Medulla oblongata (tissue), 1 donor: Measurements from ENCODE around the gene SPP2.

ENCODE experiments used
- DNase-seq: peaks from one replicate; pipeline ENCODE4 v3.0.0-alpha.2; 2015; ENCODE audit errors: extremely low spot score

The SPP2 gene, protein sequence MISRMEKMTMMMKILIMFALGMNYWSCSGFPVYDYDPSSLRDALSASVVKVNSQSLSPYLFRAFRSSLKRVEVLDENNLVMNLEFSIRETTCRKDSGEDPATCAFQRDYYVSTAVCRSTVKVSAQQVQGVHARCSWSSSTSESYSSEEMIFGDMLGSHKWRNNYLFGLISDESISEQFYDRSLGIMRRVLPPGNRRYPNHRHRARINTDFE

DNA sequence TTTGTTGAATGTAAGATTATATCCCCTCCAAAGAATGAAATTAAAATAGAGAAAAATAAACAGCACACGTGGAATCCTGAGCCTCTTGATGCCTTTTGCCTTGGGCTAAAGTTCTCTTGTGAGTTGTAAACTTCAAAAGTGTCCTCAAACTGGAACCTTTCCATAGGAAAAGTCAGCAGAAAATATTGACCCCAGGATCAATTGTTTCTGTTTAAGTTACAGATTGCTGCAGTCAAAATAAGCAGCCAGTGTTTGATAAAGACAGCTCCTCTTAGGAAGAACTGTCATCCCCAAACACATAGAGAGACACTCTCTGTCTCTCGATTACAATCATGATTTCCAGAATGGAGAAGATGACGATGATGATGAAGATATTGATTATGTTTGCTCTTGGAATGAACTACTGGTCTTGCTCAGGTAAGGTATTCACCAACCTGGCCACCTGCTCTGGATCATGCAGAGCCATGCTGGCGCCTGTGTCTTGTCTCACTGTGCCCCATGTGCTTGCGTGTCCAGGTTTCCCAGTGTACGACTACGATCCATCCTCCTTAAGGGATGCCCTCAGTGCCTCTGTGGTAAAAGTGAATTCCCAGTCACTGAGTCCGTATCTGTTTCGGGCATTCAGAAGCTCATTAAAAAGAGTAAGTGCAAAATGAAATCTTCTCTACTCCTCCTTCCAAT, at the start of gene SPP2:
TSS of gene SPP2 (plus strand) at position 248 of the 681 bp plus-strand sequence. CDS start at position 333, 85 bp downstream.
- DNase-seq = no peak

DNA sequence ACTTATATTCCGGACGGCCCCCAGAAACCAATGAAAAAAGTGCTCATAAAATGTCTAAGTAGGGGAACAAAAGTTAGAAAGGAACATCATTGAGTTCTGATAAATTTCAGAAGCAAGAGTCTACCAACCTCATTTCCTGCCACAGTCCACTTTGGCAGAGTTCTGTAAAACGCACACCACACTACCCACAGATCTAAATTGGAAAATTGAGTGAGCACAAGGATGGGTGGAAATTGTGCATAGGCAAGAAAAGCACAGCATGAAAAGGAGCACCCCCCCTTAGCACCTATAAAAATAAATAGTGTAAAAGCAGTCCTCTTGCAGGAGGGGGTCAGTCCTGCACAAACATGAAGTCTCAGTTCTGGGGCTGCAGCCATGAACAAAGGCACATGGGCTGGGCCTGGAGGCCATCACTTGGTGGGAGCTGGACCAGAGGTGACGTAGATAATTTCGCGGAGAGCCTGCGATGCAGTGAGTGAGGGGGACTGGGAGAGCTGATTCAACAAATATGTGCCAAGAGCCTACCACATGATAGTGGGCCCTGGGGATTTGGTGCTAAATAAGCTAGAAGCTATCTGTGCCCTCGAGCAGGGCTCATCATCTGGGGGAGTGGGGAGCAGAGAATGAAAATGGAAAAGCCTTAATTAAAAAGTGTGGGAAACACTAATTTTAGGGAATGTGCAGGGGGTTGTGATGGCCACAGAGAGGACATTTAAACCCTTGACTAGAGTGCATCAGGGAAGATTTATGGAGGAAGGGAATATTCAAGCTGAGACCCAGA, 48.9 kb upstream of the SPP2 start:
- no peak for DNase-seq

DNA sequence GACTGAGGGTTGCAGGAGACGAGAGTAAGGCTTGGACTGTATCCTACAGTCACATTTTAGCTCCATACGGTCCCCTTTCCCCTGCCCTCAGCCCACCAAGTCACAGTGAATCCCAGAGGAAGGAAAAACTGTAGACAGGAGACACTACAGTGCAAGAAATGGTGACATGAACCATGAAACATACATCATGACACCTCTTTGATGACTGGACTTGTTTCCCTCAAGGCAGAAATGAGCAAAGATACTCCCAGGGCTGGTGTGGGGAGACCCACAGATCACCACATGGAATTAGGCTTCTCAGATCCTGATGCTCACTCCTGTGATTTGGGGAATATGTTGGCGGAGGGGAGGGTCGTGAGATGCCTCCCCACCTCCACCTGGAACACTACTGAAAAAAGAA, 48.2 kb upstream of the SPP2 start:
- DNase-seq = no peak

DNA sequence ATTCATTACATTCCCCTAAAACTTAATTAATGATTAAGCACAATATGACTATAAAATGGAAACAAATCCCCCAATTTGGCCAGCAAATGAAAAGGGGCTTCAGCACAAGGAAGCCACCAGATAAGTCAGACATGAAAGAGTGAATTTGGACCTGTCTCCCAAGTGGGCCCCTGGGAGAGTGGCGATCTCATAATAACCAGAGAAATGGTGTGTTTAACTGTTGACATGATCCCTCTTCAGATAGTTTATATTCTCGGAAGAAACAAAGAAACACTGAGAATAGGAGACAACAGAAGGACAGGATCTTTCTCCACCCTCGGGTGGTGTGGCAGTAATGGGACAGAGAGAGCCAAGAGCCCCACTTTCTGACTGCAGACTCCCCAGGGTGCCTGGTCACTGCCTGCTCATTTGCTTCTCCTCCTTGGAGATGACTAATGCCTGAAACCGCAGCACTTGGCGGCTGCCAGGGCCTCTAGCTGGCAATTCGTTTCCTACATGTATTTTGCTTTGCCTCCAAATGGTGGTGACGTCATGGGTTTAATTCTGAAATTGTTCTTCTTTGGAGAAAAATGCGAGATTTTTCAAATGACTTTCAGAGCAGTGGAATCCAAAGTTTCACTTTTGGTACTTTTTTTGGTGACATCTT, 46.4 kb upstream of the SPP2 start:
- DNase-seq = no peak

DNA sequence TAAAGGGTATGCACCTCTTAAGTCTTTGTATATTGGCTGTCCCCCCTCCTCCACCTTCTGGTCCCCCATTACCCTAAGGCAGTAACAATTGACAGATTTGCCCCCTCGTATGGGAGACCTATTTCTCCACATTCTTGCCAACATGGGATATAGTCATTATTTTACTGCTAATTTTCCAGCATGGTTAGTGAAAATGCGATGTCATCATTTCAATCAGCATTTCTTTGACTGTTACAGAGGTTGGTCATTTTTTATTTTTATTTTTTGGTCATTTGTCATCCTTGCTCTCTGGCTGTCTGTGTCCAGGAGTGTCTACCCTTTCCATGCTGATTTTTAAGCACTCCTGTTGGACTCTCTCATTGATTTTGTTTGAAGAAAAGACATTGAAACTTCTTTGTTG, 45.4 kb upstream of the SPP2 start:
- no peak for DNase-seq

DNA sequence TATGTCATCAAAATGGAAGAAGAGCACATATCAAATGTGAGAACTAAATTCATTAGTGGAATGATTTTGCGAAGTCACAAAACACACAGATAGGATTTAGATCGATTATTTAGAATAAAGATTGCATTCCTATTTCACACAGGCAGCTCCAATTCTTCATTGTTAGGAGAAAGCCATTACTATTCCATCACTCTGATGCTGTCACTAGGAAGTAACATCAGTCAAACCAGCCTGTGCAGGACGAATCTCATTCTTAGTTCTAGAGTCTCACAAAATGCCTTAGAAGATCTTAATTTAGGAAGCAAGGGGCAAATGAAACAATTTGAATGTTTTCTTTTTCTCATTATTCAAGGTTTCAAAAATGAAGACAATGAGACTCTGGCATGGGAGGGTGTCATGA, 44.0 kb upstream of the SPP2 start:
- no peak for DNase-seq

DNA sequence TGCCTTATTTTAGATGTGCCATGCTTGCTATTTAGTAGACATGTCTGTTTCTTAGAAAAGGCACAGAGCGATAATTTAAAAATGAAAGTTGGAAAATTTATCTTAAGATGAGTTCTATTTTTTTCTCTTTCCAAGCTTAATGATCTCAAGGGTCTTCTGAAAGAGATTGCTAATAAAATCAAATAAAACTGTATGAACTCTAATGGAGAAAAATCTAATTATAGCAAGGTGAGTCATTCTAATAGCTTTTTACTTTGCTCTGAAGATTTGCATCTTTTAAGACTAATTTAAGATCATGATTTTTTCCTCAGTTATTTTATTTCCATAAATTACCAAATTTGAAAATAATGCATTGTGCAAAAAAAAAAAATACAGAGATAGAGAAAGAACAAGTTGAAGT, 36.1 kb upstream of the SPP2 start:
- DNase-seq = no peak

DNA sequence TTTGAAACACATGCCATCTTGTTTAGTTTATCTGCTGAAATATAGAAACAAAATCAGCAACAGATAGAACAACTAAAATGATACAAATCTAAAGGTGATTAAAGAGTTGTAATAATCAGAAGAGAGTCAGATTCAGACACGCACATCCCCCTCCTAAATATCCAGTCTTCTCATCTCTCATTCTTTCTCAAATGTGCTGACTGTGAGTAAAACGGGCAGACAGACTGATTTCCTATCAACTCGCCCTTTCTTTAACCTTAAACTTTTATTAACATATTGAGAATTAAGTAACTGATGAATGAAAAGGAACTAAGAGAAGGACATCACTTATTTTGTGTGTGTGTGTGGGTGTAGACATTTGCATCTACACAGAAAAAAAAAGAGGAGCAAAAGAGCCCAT, 34.6 kb upstream of the SPP2 start:
- DNase-seq = no peak

DNA sequence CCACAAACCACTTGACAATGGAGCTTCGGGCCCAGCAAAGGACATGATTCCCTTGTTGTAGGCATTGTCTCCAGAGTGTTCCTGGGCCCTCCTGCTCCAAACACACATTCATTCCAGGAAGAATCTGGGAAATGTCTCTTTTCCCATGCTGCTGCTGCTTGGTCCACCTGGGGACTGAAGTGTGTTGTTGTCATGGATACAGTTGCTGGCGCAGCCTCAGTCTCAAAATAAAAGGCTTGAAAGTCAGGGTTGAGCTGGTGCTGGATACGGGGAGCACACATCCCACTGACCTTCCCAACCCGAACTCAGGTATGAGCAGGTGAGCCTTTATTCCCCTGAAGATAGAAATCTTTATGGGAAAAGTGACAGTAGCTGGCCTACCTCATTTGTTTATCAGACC, 30.6 kb upstream of the SPP2 start:
- no peak for DNase-seq

DNA sequence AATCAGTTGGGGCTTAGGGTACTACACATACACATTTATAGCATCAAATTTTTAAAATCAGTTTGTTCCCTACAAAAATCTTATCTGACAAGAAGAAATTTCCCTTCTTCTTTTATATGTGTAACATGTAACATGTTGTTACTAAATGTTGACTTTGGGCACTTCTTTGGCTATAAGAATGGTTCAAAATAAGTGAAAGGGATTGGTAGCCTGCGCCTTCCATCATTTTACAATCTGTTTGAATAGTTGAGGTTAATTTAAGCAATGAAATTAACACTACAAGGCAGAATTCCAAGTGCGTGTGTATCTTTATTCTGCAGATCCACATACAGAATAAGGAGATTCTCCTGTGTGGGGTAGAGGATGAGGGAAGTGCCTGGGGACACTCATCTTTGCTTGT, 30.2 kb upstream of the SPP2 start:
- no peak for DNase-seq

DNA sequence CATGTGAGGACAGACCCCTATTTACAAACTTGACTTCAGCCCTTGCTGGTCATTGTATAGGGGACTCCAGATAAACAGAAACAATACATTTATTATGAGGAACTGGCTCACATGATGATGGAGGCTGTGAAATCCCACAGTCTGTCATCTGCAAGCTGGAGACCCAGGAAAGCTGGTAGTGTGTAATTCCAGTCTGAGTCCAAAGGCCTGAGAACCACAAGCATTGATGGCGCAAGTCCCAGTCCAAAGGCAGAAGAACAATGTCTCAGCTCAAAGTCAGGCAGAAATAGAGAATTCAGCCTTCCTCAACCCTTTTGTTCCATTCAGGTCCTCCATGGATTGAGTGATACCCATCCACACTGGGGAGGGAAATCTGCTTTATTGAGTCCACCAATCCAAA, 28.1 kb upstream of the SPP2 start:
- DNase-seq = no peak

DNA sequence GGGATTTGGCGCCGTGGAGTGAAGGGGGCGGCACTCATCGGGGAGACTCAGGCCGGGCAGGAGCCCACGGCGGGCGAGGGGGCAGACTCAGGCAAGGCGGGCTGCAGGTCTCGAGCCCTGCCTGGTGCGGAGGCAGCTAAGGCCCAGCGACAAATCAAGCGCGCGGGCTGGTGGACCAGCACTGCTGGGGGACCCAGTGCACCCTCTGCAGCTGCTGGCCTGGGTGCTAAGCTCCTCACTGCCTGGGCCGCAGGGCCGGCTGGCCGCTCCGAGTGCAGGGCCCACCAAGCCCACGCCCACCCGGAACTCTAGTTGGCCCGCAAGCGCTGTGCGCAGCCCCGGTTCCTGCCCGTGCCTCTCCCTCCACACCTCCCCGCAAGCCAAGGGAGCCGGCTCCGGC, 26.2 kb upstream of the SPP2 start:
- no peak for DNase-seq

DNA sequence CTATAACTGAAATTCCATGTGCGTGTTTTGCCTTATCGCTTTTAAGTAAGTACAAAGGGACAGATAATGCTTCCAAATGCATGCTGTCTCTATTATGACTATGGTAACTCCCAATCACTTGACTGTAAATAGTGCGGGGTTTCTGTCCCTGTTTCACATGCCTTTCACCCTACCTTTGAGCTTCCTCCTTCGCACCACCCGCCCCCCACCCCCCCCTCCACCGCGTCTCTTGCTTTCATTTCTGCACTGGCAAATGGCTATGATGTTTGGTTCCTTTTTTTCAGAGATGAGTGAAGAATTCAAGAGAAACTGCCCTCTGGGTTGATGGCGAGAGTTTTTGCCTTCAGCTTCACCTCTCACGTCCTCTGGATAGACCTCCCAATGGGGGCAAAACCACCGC, 25.0 kb upstream of the SPP2 start:
- peak; percentile 9 for DNase-seq

DNA sequence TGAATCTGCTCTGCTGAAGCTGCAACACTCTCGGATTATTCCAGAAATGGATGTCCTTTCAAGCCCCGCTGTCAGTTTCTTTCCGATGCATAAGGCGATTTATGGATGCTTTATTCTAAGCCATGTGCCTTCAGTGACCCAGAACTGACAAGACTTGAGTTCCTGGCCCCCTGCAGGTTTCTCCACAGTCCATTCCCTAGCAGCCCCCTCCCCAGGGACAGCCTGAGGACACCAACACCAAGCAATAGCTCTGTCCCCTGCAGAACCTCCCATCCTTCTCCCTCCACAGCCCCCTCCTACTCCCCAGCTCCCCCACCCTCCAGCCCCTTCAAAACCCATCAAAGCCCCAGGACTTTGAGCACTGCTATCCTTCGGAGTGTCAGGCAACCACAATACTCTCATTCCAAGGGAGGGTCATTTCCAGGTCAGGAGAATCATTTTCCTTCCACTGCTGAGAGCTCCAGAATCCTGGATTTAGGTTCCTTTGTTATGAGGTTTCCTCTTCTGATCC, 24.6 kb upstream of the SPP2 start:
- no peak for DNase-seq

DNA sequence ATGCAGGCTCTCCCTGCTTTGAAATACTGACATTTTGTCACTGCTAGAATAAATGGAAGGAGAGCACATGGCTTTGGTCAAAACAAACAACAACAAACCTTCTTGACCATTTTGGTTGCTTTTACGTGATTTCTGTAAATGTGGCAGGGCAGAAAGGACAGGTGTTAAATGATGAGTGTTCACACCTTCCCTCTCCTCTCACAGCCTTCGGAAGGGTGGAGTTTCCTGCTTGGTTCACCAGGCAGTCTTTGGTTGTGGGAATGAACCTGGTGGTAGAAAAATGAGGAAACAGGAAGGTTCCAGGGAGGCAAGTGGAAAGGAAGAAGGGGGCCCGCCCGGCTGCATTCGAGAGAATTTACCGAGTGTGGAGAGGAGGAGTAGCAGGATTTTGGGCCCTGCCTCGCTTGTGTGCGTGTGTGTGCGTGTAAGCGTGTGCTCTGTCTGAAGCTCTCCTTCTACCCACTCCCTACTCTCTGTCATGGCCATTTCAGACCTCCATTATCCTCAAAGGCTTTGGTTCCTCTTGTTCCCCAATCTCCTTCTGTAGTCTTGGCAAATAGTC, 23.7 kb upstream of the SPP2 start:
- DNase-seq = no peak

DNA sequence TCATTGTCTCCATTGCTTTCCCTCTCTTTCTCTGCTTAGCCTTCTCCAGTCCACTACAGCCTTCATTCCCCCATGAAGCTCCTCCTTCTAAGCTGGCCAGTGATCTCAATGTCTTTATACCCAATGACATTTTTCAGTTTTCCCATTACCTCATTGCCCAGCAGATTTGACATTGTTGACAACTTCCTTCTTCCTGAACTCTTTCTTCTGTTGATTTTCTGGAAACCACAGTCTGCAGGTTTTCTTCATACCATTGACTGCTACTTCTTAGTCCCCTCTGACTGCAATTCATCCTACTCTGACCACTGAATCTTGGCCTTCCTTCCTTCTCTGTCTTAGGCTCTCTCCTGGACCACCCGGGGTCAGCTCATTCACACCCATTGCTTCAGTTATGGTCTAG, 22.9 kb upstream of the SPP2 start:
- no peak for DNase-seq

DNA sequence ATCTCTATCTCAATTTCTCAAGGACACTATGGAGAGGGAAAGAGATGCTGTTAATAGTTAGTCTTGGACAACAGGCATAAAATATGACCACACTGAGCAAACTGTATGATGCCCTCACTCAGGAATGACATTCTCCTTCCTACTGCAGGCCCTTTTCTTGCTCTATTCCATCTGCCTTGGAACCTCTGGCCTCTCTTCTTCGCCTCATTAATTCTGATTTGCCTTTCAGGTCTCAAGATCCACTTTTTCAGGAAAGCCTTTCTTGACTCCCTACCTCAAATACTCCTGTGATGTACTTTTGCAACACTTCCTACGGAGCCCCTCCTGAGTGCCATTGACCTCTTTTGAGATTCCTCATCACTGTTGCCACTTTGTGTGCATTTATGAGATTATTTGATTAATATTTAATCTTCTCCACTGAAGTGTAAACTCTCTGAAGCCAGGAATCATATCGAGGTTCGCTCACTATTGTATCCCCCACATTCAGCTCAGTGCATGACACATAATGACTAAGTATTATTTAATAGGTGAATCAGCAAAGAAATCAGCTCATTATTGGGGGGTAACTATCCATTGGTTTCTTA, 21.3 kb upstream of the SPP2 start:
- no peak for DNase-seq

DNA sequence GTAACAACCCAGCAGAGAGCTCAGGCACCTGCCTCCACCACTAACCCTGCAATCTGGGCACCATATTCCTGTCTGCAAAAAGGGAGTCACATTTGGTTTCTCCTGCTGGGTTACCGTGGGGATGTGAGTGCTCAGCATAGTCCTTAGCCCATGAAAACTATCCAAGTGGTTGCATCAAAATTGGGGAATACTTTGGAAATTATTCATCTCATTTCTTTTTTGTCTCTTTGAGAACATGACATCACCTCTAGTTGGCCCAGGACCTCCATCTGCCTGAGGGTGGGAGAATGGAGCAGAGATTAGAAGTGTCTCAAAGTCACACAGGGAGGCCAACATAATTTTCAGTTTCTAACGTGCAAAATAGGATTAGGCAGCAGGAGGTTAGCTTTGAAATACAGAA, 19.3 kb upstream of the SPP2 start:
- DNase-seq = no peak

DNA sequence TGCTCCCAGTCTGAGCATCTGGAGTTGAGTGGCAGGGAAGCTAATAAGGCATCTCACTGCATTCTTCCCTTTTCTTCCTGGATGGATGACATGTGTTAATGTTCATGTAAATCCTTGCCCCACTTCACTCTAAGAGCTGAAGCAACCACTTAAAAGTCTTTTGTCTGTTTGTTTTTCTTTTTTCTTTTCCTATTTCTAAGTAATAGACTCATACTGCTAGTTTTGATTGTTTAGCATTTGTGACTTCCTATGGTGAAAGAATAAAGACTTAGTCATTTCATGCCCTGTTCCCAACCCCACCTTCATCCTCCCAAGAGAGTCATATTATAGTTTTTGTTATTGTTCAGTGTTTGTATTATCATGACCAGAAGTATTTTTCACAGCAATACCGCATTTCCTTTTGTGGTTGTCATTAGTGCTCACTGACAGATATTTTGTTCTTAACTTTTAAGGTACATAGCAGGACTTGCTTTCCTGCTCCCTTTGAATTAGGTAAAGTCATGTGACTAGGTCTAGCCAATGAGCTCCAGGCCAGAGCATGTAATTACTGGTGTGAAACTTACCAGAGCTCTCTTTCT, 18.1 kb upstream of the SPP2 start:
- DNase-seq = no peak

DNA sequence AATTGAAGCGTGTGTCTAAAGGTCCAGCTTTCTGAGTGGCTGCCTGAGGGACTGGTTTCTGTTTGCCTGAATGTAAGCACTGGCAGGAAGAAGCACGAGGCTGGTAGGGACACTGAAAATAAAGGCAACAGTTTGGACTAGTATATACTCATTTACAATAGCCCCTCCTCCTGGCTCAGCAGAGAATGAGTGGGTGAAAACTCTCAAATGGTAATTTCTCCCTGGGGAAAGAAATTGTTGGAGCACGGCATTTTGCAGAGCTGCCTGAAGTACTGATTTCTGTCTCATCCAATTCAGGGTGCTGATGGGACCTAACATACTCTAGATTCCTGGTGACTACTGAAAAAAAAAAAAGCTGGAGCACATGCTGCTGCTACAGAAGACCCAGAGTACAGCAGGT, 17.3 kb upstream of the SPP2 start:
- no peak for DNase-seq

DNA sequence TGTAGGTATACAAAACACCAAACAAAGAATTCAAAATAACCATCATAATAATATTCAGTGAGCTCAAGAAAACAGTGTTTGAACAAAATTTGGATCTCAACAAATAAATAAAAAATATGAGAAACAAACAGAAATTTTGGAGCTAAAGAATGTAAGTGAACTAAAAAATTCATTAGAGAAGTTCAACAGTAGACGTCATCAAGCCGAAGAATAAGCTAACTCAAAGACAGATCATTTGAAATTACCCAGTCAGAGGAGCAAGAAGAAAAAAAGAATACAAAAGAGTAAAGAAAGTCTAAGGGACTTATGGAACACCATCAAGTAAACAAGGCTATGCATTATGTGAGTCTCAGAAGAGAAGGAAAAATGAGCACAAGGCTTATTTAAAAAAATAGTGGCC, 16.6 kb upstream of the SPP2 start:
- no peak for DNase-seq
